Stimulated activated CD4-positive, alpha-beta T cell treated with anti-CD3 and anti-CD28 coated beads, Interleukin-15, amount 100 ng/mL, for 1 hour (primary cell): ENCODE results near the gene RBPJ.

Experiments
- DNase-seq, 2 donors: peaks; one replicate each; pipeline ENCODE4 v3.0.0-alpha.2; 2020; ENCODE audit warnings: low read depth in 1 of 2, low spot score in 1 of 2

Gene RBPJ

DNA sequence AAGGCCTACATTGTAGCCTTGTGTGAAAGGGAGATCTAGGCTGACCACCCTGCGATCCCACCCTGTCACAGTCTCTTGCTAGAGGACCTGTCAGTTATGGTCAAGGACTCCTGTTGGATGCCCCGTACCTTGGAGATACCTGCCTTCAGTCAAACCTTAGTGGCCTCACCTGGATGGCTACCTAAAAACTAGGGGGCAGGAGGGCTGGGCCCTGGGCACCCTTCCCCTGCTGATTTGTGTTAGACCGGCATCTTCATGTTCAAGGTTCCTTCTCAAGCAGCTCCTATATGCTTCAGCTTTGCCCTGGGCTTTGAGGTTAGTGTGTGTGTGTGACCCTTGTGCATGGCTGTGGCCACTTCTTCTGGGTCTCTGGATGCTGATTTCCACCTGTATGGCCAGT, 134.1 kb downstream of the RBPJ start:
- no peak for DNase-seq

DNA sequence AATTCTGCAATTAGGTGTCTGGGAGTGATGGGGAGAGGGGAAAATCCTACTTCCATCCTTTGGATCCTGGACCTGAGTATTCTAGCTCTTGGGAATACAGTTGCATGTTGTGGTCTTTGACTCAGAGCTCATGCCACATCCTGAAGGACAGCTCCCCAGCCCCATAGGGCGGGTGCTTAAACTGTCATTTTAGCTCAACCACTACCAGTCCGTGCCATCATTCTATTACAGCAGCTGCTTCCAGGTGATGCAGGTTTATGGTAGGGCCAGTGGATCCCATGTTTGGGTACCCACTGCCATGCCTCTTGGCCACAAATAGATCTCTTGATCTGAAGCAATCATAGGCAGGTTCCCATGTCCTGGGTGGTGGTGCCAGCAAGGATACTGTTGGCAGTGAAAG, 134.8 kb downstream of the RBPJ start:
- no peak for DNase-seq

DNA sequence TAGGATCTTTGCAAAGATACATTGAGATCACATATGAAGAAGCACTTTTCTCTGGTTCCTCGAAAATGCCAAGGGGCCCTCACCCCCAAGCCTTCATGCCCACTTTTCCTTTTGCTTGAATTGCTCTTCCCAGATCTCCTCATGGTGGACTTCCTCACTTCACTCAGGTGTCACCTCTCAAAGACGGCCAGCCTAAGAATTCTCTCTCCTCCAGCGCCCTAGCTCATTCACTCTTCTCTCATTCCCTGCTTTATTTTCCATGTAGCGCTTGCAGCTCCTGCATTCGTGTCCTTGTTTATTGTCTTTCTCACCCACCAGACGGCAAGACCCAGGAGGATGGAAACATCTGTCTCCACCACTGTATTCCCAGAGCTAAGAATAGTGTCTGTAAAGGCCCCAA, 136.6 kb downstream of the RBPJ start:
- no peak for DNase-seq

DNA sequence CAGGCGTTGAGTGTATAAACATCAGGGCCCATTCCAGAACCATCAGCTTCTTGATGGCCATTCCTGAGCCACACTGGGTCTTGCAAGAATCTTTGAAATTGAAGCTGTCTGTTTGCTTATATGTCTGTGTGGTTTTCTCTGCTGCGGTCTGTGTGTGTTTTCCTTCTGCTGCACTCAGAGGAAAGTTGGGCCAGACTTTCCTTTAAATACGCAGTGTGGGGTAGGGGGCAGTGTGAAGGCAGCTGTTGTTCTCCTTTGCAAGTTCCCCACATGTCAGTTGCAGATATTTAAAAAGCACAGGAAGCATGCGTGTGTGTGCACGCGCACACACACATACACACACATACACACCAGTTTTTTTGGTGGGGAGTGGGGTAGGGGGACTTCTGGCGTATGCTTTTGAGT, 137.3 kb downstream of the RBPJ start:
- no peak for DNase-seq

DNA sequence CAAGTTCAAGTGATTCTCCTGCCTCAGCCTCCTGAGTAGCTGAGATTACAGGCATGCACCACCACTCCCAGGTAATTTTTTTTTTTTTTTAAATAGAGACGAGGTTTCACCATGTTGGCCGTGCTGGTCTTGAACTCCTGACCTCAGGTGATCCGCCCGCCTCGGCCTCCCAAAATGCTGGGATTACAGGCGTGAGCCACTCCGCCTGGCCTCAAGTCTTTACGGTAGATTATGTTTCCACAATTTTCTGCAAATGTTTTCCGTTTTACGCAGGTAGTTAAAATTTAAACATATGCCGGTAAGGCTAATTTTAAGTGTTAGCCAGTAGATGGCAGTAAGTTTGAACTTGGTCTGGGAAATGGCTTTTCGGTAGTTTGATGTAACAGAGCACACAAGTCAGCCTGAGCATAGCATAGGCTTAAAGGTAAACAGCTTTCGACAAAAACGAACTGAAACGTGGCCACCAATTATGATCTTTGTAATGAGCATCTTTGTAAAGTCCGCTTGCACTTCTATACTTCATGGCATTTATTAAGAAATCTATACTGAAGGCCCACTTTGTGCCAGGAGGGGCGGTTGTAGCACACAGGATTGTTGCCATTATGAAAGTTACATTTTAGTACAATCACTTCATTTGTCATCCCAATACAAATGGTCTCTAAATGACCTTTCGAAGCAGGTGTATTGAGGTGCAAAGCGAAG, 138.4 kb downstream of the RBPJ start:
- DNase-seq, result no peak

DNA sequence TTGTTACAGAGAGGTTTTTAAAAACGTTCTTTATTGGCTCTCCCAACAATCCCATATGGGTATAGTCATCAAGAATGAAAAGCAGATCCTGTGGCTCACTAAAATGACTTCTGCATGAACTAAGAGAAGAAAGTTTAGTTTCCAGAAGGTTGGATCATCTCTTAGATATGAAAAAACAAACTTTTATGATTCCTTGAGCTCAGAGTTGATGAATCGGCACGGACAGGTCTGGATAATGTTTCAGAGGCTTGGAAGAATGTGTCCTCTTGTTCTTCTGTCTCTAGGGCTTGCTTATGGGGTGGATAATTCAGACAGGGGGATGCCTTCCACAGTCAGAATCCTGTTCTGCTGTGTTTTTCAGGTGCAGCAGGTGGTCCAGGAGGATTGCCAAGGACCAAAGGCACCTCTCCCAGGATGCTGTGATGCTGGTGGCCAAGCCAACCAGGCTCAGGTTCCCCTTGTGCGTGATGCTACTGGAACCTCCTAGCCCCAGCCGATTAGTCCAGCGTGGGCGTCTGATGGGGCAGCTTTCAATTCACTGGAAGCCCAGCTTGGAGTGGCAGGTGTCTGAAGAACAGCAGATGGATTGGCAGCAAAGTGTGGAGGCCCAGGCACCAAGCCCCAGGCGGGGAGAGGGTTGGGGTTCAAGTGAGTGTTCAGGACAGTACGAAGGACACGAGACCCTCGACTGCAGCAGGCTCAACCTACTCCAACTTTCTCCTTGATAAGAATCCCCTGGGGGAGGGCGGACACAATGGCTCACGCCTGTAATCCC, 139.1 kb downstream of the RBPJ start:
- no peak for DNase-seq

DNA sequence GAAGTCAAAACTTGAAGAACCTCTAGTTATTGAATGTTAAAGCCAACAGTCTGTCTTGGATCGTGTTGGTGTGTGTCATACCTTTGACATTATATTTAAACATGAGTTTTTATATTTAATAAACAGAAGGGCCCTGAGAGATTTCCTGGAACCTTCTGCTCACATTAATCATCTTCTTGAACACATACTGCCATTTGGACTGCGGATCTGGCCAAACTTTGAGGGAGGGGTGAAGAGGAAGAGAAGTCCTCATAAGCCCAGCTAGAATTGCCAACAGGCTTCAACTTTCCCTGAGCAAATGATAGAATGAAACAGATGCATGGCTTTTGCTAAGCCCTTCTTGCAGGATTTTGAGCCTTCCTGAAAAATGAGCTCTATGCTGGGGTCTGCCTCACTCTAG, 142.1 kb downstream of the RBPJ start:
- DNase-seq, result no peak

DNA sequence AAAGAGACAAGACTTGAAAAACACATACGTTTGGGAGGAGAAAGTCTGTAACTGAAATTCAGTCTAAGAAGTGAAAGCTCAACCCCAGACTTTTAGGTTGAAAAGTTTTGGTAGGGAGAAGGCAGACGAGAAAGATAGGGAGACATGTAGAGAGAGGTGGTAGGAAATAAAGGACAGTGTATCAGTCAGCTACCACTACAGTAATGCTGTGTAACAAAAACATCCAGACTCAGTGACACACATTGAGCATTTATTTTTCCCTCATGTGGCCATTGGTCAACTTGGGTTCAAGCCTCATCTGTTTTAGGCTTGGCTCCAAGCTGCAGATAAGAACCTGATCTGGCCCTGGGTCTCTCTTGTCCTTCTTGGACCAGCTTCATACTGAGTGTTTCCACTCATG, 142.6 kb downstream of the RBPJ start:
- no peak for DNase-seq

DNA sequence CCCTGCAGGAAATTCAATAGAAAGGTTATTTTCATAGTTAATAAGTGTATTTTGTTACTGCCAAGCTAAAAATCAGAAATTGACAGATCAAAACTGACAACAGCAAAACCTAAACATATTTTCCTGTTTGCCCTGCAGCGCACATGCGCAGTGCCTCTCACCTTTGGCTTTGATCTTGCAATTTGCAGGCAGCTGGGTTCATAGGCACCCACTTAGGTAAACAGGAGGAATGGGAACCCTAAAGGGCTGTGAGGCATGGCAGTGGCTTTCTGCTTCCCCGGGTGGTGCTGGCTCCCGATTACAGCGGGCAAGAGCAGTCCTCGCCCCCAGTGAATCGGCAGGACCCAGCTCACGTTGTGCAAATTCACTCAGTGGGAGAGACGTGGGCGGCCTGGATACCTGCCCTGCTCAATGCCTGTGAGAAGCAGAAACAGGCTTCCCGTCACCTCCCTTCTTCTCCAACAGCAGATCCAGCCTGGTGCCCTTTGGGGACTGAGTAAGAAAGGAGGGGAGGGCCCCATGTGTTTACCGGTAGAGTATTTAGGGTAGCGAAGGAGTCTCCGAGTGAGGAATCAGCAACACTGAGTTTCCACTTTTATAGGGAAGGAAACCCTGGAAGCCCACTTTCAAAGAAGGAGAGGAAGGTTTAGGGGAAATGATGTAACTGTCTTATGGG, 143.7 kb downstream of the RBPJ start:
- DNase-seq, result no peak

DNA sequence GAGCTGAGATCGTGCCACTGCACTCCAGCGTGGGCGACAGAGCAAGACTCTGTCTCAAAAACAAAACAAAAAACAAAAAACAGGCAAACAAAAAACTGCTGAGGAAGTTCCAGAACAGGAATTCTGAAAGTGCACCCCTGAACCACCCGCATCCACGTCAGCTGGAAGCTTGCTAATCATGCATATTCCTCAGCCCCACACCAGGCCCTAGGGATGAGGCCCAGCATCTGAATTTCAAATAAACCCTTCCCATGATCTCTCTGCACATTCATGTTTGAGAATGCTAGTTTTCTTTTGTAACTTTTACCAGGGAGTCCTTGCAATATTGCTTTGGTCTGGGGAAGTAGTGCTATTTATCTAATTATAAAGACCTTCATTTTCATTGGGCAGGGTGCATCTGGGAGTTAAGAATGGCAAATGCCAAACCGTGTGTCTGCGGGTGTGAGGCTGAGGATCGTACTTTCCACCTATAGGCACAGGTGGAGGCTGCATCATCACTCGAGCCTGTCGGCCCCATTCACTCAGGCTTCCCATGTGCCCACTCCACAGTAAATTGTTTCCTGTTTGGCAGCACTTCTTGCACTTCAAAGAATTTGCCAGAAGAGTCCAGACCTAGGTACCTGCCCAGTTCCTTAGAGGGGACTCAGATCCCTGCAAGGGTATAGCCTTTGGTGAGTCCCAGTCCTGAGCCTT, 145.9 kb downstream of the RBPJ start:
- no peak for DNase-seq

DNA sequence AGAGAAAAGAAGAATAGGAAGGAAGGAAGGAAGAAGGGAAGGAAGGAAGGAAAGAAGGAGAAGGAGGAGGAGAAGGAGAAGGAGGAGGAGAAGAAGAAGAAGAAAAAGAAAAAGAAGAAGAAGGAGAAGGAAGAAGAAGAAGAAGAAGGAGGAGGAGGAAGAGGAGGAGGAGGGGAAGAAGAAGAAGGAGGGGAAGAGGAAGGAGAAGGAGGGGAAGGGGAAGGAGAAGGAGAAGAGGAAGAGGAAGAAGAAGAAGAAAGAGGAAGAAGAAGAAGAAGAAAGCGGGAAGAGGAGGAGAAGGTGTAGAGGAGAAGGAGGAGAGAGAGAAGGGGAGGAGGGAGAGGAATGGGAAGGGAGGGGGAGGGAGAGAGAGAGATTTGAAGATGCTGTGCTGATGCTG, 146.9 kb downstream of the RBPJ start:
- DNase-seq, result no peak

DNA sequence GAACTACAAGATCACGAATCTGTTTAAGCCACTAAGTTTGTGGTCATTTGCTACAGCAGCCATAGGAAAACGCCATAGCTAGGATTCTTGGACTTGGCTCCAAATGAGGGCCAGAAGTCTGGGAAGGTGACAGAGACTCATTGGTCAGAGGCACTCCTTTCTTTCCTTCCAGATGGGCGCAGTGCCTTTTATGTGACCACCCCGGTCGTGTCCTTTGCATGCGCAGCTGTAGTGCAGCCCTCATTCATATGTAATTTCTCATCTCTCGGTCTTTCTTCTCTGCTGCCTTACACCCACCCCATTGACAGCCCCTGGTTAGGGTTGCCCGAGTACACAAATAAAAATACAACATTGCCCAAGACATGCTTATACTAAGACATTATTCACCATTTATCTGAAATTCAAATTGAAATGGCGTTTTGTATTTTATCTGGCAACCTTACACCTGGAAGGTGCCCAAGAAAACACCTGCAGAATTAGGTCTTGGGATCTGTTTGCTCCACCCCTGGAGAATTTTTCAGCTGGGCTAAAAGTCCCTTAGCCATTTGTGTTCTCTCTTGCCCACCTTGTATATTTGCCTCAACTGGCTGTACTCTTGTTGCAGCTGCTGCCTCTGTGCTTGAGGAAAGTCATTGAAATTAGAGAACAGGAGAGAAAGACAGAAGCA, 147.6 kb downstream of the RBPJ start:
- no peak for DNase-seq

DNA sequence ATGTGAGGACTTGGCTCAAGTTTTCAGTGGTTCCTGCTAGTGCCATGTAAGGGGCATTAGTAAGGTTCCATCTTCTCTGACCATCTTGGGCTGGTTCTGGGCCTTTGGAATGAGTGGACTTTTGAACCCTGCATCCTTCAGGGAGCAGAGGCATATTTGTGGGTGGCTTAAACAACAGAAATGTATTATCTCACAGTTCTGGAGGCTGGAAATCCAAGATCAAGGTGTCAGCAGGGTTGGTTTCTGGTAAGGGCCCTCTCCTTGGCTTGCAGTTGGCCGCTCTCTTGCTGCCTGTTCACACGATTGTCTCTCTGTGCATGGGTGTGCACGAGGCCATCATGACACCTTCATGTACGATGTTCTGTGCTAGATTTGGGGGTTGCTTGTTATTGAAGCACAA, 148.2 kb downstream of the RBPJ start:
- no peak for DNase-seq

DNA sequence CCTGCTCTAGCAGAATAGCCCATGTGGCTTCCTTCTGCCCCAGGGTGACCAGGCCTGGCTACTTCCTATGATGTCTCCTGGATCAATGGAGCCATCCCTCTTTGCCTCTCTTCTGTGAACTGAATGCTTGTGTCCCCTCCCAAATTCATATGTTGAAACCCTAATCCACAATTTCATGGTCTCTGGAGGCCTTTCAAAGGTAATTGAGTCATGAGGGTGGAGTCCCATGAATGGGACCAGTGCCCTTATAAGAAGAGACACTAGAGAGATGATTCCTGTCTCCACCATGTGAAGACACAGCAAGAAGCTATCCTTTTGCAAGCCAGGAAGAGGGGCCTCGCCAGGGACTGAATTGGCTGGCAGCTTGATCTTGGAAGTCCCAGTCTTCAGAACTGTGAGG, 151.1 kb downstream of the RBPJ start:
- no peak for DNase-seq

DNA sequence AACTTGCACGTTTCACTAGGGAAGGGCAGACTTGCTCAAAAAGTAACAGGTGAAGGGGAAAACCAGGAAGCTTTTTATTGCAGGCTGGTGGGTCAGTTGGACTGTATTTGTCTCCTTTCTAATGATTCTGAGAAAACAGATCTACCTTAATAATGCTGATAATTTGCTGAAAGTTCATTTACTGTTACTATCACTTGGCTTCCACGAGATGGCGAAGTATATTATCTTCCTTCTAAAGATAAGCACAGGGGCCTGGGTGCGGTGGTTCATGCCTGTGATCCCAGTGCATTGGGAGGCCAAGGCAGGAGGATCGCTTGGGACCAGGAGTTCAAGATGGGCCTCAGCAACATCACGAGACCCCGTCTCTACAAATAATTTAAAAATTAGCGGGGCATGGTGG, 153.1 kb downstream of the RBPJ start:
- no peak for DNase-seq

DNA sequence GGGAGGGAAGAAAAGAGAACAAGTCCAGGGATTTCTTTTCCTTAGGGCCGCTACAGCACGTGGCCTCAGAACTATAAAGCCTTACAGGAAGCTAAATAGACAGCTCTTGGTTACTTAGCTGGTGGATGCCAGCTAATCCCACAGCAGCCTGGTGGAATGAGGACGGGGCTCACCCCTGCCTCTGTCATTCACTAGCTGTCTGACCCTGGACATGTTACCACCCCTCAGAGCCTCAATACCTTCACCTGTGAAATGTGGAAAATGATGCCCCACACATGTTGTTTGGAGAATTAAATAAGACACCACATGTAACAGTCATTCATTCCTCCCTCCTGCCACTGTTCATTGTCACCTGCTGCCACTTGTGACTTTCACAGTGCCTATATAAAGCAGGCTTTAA, 153.7 kb downstream of the RBPJ start:
- no peak for DNase-seq

DNA sequence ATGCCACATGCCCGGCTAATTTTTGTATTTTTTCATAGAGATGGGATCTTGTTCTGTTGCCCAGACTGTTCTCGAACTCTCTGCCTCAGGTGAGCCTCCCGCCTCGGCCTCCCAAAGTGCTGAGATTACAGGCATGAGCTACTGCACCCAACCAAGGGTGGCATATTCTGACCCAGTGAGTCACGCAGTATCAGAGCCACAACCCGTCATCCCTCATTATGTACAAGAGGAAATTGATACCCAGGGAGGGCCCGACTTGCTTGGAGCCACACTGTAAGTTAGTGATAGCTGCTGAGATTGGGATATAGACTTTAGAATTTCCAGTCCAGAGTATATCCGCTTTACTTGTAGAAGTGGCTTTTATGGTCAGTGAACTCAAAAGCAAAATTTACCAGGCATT, 154.9 kb downstream of the RBPJ start:
- DNase-seq, result no peak

DNA sequence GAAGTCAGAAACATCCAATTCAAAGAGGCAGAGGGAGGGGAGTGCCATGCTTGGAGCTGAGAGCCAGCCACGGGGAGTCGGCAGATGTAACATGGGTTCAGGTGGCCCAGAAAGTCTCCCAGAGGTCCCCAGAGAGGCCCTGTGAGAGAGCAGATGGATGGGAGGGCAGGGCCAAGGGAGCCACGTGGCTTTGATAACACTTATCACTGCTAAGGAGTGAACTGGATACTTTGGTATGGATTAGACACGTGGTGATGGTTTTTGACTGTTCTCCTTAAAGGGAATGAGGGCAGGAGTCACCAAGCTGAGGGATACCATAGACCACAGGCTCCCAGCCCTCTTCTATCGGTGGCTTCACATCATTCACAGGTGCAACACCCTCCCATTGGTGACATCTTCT, 155.7 kb downstream of the RBPJ start:
- no peak for DNase-seq

DNA sequence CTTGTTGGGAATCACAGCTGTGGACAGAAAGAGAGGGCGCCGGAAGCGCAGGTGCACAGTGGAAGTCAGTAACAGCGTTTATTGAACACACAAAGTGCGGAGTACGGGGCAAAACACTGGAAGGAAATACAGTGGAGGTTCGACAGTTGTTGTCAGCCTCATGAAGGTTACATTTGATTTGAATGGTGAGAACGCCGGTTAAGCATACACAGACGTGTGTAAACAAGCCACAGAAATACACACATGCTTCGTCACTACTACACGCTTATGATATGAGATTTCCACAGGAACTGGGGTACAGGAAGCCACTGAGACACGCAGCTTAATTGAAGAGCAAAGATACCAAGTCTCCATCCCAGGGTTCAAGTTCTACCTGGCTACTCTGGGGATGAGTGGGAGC, 157.5 kb downstream of the RBPJ start:
- no peak for DNase-seq

DNA sequence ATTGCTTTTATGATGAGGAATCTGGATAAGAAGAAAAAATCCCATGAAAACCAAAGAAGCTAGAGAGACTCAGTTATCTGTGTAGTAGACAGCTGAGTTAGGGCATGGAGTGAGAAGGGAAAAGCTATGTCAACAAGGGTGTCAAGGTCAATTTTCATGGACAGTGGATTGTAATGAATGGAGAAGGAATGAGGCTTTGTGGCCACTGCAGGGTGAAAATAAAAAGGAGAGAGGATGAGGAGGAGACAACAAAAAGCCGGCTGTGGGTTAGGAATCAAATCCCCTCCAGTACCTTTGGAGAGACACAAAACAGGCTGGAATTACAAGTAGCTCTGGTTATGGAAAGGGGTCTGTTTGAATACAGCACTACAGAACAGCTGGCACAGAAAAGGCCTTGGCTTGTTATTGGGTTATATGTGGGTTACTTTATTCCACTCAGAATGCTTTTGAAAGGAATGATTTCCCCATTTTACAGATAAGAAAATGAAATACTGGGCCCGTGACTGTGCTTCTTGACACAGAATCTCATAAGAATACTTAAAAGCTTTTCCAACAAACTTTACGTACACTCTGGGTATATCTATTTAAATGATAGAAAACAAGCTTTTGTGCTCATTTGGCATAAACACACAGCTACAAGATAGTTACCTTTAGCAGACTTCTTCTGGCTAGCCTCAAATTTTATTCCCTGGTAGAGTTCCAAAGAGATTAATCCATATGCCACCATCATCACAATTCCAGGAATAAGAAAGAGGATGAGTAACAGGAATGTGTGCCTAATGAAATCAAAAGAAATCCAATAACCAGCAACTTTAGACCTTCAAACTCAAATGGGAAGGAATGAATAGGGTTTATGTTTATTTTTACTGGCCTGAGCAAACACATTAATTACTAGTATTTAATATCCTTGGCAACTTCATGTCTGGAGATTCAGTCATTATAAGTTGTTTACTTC, 162.0 kb downstream of the RBPJ start:
- DNase-seq, result no peak
